SKM-1 treated with dmso at 0.1 percent for 144 hours (cell line): ENCODE measurements around the gene GNAL.
A peak's percentile ranks its signal among the peaks of the same experiment; 100 is the strongest.
"Not testable (repeated sequence)": the region's sequence is repeated elsewhere in the genome, so short reads cannot be mapped to it uniquely, and the experiment has no call there.

Experiments
- DNase-seq: peaks from one replicate; lab custom pipeline; 2025; ENCODE audit not compliant: unreplicated experiment; lab: John Stamatoyannopoulos, UW

Gene GNAL

DNA sequence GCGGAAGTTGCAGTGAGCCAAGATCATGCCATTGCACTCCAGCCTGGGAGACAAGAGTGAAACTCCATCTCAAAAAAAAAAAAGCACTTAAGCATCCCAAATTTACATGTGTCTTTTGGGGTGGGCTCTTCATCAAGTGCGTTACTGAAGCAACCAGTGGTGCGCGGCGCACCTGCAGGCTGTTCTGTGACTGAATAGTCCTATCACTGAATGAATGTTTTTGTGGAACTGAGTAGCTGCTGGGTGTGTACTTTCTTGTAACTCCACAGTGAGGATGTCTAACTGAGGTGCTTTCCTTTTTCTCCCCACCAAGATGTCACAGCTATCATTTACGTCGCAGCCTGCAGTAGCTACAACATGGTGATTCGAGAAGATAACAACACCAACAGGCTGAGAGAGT, 179.2 kb downstream of the GNAL start:
- no peak for DNase-seq

DNA sequence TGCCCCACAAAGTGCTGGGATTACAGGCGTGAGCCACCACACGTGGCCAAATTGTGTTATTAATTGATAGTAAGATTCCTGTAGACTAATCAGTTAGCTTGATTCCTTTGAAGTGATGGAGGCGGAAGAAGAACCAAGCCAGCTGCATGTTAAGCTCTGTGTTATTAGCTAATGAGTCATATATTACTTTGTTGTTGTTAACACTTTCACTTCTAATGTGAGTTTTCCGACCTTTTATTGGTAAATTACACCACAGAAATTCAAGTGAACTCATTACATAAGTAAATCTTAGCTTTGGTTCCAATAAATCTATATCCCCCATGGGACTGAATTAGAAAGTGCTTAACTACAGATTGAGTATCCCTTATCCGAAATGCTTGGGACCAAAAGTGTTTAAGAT, 182.4 kb downstream of the GNAL start:
- DNase-seq, result no peak

DNA sequence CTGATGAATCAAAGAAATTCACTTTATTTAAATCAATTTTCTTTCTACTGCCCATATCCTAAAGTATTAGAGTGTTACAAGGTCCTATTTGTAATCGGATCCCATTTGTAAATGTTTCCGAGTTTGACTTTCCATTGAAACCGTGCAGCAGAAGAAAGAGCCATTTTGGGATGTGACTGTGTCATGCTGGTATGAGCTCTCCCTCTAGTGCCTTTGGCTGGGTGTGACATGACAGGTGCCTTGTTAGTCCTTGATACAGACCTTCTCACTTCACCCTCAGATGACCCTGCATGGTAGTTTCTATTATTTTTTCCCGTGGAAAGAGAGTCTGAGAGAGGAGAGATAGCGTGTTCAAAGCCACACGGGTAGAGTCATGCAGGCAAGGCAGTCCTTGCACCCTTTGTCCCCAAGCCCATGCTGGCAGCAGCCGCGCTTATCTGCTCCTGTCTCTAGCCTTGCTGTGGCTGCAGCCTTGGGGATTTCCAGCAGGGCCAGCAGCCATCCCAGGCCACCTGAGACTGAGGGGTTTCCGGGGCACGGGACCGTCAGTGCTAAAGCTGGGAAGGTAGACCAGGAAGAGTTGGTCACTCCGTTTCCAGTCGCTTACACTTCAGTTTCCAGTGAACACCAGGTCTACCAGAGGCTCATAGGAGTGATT, 183.5 kb downstream of the GNAL start:
- no peak for DNase-seq

DNA sequence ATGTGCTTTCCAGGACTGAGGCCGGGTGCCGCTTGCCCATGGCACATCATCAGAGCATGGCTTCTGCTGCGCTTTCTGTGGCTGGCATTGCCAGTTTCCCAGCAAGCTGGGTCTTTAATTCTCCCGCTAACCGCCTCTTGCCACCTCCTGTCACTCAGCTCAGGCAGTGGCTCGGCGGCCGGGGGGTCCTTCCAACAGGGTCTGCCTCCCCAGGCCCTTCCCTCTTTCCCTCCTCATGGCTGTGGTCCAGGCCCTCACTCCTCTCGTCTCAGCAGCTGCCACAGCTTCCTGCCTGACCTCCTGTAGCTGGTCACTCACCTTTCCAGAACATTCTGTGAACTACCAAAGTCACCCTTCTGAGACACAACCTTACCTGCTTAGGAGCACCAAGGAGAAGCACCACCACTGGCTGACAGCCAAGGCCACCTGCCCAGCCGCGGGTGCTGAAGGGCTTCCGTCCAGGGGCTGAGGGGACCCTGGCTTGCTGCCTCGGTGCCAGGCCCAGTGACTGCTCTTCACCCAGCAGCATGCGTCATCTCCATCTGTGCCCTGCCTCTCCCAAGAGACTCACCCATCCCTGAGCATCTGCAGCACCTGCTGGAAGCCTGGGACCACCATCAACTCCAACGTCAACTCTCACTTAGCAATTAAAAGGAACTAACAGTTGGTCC, 184.7 kb downstream of the GNAL start:
- DNase-seq, result no peak

DNA sequence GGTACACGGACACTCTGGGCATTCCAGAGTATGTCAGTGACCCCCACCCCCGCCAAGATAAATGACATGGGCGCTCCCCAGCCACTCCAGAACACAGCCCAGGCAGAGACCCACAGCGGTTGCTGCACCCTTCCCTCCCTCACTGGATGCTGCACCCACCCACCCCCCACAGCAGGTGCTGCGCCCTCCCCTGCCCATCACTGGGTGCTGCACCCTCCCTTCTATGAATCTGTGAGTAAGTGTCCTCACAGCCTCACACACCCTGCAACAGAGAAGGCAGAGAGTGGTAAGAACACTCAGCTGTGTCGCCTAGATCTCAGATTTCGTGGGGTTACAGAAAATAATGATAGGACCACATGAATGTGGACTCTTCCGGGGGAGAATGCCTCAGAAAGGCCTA, 185.6 kb downstream of the GNAL start:
- no peak for DNase-seq

DNA sequence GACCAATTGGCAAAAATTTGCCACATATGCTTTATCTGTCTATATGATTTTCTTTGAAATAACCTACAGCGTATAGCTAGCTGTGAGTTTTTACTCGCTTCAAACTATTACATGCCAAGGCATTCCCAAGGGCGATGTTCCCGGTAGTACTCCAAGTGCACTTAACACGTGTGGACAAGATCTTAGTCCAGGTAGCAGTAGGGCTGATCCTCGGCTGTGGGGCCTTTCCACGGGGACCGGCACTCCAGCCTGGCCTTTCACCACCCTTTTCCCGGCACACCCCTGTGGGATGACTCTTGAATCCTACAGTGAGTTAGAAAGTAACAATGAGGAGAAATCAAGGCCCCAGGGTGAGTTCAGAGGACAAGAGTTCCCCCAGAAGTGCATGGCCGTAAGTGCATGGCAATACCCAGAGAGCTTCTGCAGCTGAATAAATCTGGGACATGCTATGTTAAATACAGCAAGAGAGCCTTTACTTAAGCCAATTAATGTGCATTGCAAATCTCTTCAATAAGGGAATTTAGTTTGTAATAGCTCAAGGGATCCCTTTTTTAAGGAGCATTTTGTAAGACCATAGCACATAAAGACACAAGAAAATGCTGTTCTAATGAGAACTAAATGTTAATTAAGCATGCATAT, 188.6 kb downstream of the GNAL start:
- DNase-seq, result no peak

DNA sequence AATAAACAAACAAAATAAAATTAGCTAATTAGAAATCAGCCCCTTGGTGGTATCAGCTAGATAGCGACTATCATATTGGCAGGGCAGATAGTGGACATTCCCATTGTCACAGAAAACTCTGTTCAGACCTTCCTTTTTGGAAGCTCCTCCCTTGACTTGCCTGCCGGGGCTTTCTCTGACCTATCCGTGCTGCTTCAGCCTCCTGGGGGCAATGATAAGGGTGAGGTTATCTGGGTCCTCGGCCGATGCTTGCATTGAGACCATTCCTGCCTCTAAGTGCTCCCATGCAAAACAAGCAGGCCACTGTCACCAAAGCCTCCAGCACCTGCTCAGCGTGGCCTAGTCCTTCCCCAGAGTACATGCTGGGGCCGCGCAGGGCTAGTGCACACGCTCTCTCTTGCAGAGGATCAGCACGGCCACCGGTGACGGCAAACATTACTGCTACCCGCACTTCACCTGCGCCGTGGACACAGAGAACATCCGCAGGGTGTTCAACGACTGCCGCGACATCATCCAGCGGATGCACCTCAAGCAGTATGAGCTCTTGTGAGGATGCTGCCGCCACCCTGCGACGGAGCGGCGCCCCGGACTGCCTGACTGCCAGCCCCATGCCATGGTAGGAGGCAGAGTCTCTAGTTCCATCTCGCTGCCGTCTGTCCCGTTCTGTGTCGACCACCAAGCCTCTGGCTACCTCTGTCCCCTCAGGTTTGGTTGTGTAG, 191.7 kb downstream of the GNAL start:
- DNase-seq, result no peak

DNA sequence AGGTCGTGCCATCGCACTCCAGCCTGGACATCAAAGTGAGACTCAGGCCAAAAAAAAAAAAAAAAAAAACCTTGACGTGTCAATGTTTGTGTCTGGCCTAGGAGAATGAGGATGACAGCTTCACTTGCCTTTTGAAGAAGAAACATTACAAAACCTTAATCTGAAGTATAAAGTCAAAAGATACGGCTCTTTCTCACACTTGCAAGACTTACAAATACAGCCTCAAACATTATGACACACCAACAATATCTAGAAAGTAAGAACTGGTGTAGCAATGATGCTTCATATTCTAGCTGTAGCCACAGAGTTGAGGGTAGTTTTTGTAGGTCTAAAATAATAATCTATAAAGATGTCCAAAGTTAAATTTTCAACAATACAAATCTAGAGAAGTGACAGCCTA, 193.6 kb downstream of the GNAL start:
- no peak for DNase-seq

DNA sequence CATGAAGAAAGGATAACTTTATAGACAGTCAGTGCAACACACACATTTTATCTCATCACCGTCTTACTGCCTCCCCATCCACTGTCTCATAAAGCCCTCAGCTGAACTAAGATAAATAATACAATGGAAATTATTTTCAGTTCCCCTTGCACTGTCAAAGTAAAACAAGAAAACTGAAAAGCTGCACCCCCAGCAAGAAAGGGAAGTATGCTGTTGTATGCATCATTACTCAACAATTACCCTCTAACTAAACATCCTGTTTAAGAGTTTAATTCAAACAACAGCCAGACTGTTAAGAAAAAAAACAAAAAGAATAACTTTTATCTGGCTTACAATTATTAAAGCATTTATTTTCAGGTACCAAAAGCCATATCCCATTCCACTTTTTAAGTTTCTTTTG, 194.1 kb downstream of the GNAL start:
- peak; percentile 68 for DNase-seq

DNA sequence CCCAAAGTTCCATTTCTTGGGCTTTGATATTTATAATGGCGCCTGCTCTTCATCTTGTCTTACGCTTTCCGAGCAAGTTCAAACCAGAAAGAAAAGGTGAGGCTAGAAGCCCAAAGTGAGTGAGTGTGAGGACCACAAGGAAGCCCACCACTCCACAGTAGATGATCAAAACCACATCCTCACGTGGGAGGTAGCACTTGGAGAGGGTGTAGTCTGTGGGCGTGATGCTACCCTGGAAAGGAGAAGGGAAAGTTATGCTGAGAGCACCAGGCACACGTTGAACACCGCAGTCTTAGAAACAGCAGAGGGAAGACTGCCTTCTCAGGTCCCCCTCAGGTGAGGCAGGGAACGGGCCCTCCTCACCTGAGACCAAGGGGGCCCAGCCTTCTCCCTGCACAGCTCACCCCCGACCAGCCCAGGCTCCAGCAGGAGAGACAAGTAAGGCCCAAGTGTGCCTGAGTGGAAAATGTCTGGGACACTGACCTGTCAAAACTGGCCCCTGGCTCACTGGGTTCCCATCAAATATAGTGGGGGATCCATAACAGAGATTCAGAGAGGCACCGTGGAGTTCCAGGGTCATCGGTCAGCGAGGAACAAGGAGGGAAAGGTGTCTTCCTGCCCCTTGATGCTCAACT, 195.4 kb downstream of the GNAL start:
- DNase-seq, result no peak

DNA sequence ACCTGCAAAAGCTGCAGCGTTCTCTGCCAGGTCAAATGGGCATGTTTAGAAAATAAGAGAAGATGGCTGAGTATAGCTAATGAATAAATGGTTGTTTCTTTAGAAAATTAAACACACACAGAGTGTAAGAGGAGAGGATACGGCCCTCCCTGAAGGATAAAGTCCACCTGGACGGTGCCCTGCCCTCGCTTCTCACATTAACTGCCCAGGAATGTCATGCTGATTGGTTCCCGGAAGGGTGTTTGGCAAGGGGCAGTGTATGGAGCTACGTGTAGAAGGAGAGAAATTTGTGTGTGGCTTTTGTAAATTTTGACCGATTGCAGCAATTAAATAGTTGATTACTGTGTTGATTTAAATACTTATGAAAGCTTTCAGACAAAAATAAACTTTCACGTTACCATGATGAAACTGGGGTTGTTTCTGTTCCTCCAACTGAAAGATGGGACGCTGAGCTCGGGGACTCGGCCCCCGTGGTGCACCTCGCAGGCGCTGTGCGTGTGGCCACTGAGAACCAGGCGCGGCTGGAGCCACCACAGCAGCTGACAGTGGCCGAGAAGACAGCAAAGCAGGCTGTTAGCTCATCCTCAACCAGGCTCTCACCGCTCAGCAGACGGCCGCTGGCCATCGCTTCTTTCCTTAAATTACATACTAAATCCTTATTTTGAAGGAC, 196.3 kb downstream of the GNAL start:
- no peak for DNase-seq

DNA sequence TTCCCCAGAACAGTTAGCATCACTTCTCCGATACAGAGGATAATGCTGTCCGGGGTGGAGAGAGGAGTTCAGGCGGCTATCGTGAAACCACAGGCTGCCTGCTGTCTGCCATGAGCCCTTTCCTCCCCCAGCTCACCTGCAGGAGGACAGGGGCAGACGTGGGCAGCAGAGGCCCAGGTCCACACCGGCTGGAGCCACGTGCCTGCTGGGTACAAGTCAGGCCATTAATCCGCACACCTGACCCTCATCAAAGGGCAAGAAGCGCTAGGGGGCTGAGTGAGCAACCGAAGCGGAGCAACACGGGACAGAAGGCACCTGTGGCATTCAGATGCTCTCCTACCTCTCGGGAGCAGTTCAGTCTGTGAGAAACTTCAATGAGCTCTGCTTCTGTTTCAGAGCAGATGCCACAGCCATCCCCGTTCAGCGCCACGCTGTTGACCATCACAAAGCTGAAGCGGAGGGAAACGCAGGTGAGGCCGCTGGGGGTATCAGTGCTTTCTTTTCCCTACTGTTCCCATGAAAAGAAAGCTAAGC, 197.6 kb downstream of the GNAL start:
- DNase-seq, result no peak

DNA sequence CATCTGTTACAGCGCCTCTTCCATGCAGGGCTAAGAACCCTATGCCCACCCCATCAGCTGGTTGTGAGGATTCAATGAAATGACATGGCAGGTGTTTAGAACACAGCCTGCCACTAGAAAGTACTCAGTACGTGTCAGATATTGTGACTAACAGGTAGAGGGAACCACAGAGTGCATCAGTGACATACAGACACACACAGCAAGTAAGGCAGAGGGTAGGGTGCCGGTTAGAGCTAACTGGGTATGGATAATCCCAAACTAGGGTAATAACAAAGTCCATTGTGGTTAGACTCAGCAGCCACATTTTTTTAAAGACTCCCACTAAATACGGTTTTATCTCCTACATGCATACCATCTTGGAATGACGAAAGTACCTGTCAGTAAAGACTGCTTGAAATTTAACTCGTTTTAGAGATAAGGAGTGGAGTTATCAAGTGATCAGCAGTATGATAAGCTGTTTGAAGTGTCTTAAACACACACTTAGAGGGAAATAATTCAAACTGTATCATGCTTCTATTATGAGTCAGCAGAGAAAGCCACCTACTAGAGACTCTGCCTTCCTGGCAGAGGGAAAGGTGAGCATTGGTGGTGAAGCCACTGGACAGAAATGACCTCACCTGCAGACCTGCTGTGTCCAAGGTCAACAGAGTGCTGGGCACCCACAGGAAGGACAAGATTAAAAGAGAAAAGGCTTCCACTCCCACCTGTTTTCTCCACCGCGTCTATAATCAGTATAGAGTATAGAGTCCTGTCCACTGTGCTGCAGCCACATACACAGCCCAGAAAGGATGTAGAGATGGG, 198.5 kb downstream of the GNAL start:
- DNase-seq, result no peak

DNA sequence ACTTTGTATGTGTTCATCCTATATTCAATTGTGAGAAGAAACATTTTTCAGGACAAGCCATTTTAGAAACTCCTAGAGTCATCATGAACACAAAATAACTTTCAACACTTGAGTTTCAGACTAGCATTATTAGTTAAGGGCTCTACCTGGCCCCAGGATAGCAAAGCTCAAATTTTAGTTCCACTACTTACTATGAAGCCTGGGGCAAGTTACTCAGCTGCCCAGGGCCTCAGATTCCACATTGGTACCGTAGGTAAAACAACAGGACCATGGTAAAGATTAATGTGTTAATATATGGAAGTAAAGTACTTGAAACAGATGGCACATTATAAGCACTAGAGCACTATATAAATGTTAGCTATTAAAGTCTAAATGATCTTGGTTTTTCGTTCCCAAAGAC, 199.7 kb downstream of the GNAL start:
- no peak for DNase-seq

DNA sequence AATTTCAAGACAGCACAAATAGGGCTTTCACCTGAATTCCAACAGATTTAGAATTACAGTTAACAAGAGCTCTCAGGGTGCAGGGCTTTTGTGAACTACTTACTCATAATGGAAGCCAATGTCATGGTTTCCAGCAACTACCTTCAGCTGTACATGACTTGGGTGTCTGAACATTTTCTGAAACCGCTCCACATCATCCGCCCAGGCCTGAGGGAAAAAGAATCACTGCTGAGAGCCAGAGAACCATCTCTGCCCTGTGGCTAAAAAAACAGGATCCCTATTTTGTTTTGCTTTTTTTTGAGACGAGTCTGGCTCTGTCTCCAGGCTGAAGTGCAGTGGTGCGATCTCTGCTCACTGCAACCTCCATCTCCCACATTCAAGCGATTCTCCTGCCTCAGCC, 200.2 kb downstream of the GNAL start:
- DNase-seq, result no peak

DNA sequence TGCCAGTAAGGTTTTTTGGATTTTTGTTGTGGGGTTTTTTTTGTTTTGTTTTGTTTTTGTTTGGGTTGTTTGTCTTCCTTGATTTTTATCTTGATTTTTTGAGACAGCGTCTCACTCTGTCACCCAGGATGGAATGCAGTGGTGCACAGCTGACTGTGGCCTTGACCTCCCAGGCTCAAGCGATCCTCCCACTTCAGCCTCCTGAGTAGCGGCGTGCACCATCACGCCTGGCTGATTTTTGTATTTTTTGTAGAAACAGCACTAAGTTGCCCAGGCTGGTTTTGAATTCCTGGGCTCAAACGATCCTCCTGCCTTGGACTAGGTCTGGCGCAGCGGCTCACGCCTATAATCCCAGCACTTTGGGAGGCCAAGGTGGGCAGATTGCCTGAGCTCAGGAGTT, 202.7 kb downstream of the GNAL start:
- no peak for DNase-seq

DNA sequence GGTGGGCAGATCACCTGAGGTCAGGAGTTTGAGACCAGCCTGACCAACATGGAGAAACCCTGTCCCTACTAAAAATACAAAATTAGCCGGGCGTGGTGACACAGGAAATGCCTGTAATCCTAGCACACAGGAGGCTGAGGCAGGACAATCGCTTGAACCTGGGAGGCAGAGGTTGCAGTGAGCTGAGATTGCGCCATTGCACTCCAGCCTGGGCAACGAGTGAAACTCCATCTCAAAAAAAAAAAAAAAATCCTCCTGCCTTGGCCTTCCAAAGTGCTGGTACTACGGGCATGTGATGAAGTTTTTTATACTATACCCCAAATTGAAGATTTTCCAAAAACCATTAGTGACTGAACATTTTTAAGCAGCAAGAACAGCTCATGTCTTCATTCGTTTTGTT, 203.4 kb downstream of the GNAL start:
- DNase-seq, result not testable (repeated sequence)

DNA sequence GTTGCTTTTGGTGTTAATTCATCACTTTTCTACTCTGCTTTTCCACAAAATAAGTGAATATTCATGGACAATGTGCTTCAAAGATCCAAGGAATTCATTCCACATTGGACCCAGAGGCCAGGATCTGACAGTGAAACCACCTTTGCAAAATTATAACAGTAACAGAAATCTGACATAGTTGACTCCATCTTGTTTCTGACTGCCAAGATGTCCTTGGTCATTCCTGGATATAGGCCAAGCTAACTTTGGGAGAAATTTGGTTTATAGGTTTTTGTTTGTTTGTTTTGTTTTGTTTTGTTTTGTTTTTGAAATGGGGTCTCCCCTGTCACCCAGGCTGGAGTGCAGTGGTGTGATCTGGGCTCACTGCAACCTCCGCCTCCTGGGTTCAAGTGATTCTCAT, 208.7 kb downstream of the GNAL start:
- DNase-seq, result no peak

DNA sequence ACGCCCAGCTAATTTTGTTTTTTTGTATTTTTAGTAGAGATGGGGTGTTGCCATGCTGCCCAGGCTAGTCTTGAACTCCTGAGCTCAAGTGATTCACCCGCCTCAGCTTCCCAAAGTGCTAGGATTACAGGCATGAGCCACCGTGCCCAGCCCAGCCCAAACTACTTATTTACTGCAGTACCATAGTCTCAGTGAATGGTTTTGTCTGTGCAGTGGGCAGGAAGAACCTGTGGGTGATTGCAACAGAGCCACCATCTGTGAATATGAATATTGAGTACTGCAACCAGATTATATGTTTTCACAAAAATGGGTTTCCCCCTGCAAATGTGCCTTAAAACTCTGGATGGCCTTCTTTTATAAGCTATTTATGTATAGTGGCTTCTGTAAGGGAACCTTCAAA, 210.0 kb downstream of the GNAL start:
- no peak for DNase-seq
